SK-N-SH (cell line): ENCODE measurements around the gene ALDOB. TPM values are rescaled to one million over a fixed set of nuclear protein-coding genes. Genes with fewer than 3 reads are reported as not detected.
A peak's percentile ranks its signal among the peaks of the same experiment; 100 is the strongest.

Experiments
- CTCF ChIA-PET: fragments of 300-600, 350-600 bp; formaldehyde crosslinking; extraction: SDS; loops from one replicate; lab custom pipeline; 2021; lab: Yijun Ruan, JAX
- POLR2A ChIA-PET: fragments of 350-600 bp; sonication (Branson Sonifier 250); formaldehyde crosslinking; extraction: SDS; loops from one replicate; lab custom pipeline; 2020; ENCODE audit warnings: antibody characterized with exemption, inconsistent platforms; lab: Yijun Ruan, JAX
- DNase-seq: peaks from one replicate; pipeline ENCODE4 v3.0.0; 2012
- H2AFZ ChIP-seq: fragments of 200-600 bp; sonication (generic); 2 replicates; pipeline ENCODE4 v1.8.1; 2016; ENCODE audit warnings: antibody characterized with exemption, mild to moderate bottlenecking, low read depth
- H3F3A ChIP-seq: fragments of 200-600 bp; sonication (generic); replicated peaks from 2 replicates; pipeline ENCODE3; 2016; ENCODE audit warnings: antibody characterized with exemption, mild to moderate bottlenecking; ENCODE audit not compliant: insufficient read depth
- H3K27ac ChIP-seq, 2 experiments: fragments of 200-500 bp in 1 of 2; fragments of 200-600 bp in 1 of 2; sonication (Bioruptor generic) in 1 of 2; sonication (generic), shearing (Covaris generic) in 1 of 2; 2 replicates each; pipeline versions ENCODE4 v1.5.1 to v1.6.1; 2014 to 2016; ENCODE audit warnings: low read depth in 2 of 2, inconsistent platforms in 1 of 2, low read length in 1 of 2, mild to moderate bottlenecking in 1 of 2, mixed read lengths in 1 of 2
- H3K27me3 ChIP-seq: fragments of 200-600 bp; sonication (generic), shearing (Covaris generic); 2 replicates; pipeline ENCODE4 v1.6.1; 2016; ENCODE audit warnings: mixed run types; ENCODE audit not compliant: insufficient read depth
- H3K36me3 ChIP-seq, 2 experiments: fragments of 200-500 bp in 1 of 2; fragments of 200-600 bp in 1 of 2; sonication (Bioruptor generic) in 1 of 2; sonication (generic) in 1 of 2; replicated peaks in 1 of 2; 2 replicates each; pipeline versions ENCODE3 to v1.5.1; 2014 to 2016; ENCODE audit warnings: low read length in 1 of 2, mild to moderate bottlenecking in 1 of 2; ENCODE audit not compliant: insufficient read depth in 2 of 2, control insufficient read depth in 1 of 2
- H3K4me1 ChIP-seq, 2 experiments: fragments of 200-500 bp in 1 of 2; fragments of 200-600 bp in 1 of 2; sonication (Bioruptor generic) in 1 of 2; sonication (generic), shearing (Covaris generic) in 1 of 2; 2 replicates each; pipeline versions ENCODE4 v1.5.1 to v1.6.1; 2014 to 2016; ENCODE audit warnings: low read depth in 1 of 2, low read length in 1 of 2, mixed run types in 1 of 2; ENCODE audit not compliant: insufficient read depth in 2 of 2, control insufficient read depth in 1 of 2
- H3K4me2 ChIP-seq: fragments of 200-600 bp; sonication (generic), shearing (Covaris generic); 2 replicates; pipeline ENCODE4 v1.6.1; 2017; ENCODE audit warnings: mixed run types
- H3K4me3 ChIP-seq, 2 experiments: fragments of 200-500 bp in 1 of 2; fragments of 200-600 bp in 1 of 2; sonication (Bioruptor generic) in 1 of 2; sonication (generic), shearing (Covaris generic) in 1 of 2; 2 replicates each; pipeline versions ENCODE4 v1.5.1 to v1.8.1; 2014 to 2016; ENCODE audit warnings: low read depth in 2 of 2, inconsistent platforms in 1 of 2, low read length in 1 of 2, mild to moderate bottlenecking in 1 of 2, mixed read lengths in 1 of 2, moderate library complexity in 1 of 2
- H3K79me2 ChIP-seq: fragments of 200-600 bp; sonication (generic); 2 replicates; pipeline ENCODE4 v1.8.1; 2017; ENCODE audit warnings: mild to moderate bottlenecking; ENCODE audit not compliant: insufficient read depth
- H3K9ac ChIP-seq: fragments of 200-600 bp; sonication (generic); 2 replicates; pipeline ENCODE4 v1.6.1; 2017; ENCODE audit warnings: mixed run types
- H3K9me2 ChIP-seq: fragments of 200-600 bp; sonication (generic); 2 replicates; pipeline ENCODE4 v1.6.1; 2017; ENCODE audit warnings: mixed run types
- H3K9me3 ChIP-seq: fragments of 200-600 bp; sonication (generic); 2 replicates; pipeline ENCODE4 v1.6.1; 2017; ENCODE audit warnings: mixed run types, mild to moderate bottlenecking, moderate library complexity
- H4K20me1 ChIP-seq: fragments of 200-600 bp; sonication (generic); 2 replicates; pipeline ENCODE4 v1.6.1; 2017; ENCODE audit warnings: mild to moderate bottlenecking, mixed run types; ENCODE audit not compliant: insufficient read depth
- CHD2 ChIP-seq: fragments of 150-350 bp; IDR thresholded peaks from 2 replicates; pipeline ENCODE4 v1.6.1; 2018; ENCODE audit warnings: low read length; ENCODE audit not compliant: partially characterized antibody
- CTCF ChIP-seq: fragments of 200-600 bp; sonication (generic); IDR thresholded peaks from 2 replicates; pipeline ENCODE4 v1.6.1; 2017; ENCODE audit warnings: antibody characterized with exemption, mild to moderate bottlenecking, moderate library complexity
- FOSL2 ChIP-seq: IDR thresholded peaks from 2 replicates; pipeline ENCODE4 v1.4.0; 2012; ENCODE audit warnings: low read depth, mild to moderate bottlenecking, moderate library complexity, borderline replicate concordance
- RAD21 ChIP-seq: IDR thresholded peaks from 2 replicates; pipeline ENCODE4 v1.6.1; 2012; ENCODE audit warnings: mild to moderate bottlenecking, low read length
- SIN3A ChIP-seq: IDR thresholded peaks from 2 replicates; pipeline ENCODE4 v1.6.1; 2012; ENCODE audit warnings: low read depth, mild to moderate bottlenecking, low read length, moderate library complexity, borderline replicate concordance
- SMC3 ChIP-seq: IDR thresholded peaks from 2 replicates; pipeline ENCODE4 v1.6.1; 2012; ENCODE audit warnings: low read depth, low read length, improper control_type of control experiment
- TEAD4 ChIP-seq: IDR thresholded peaks from 2 replicates; pipeline ENCODE4 v1.4.0; 2012; ENCODE audit warnings: mild to moderate bottlenecking, borderline replicate concordance; ENCODE audit not compliant: insufficient read depth
- USF1 ChIP-seq: IDR thresholded peaks from 2 replicates; pipeline ENCODE4 v1.4.0; 2012; ENCODE audit warnings: low read depth, borderline replicate concordance
- WGBS: methylation state at CpG from one replicate; pipeline ENCODE4 v1.1.6; 2017; ENCODE audit warnings: low lambda C conversion rate; 5-methylcytosine and 5-hydroxymethylcytosine counted together
- polyA plus RNA-seq, 3 experiments: library from polyadenylated mRNA; depleted of rRNA; stranded (reverse); fragments of >200 nt; gene quantifications; 2 replicates each; pipeline ENCODE4 v1.2.3, GENCODE V29; 2012

ALDOB gene
- polyA plus RNA-seq, 1 of the 3 experiments (the other 2 are of a cell fraction) = not detected

GRCh38 chr9:101458963-101459631 is 23.5 kb upstream of the ALDOB start:
- no peaks in the 10 kb centered on the region for H4K20me1 ChIP-seq
- no peaks in the 10 kb centered on the region for H3K79me2 ChIP-seq
- H2AFZ ChIP-seq = no peak overlapping the region
- TF ChIP-seq SMC3 = peak; percentile 82
- peak; percentile 96 for TF ChIP-seq RAD21
- TF ChIP-seq USF1 = no peak
- TF ChIP-seq CHD2 = no peak
- peak; percentile 86 for TF ChIP-seq CTCF
- no peak for TF ChIP-seq FOSL2
- no peak for TF ChIP-seq SIN3A
- H3K9me2 ChIP-seq = no peaks in the 10 kb centered on the region
- H3K9ac ChIP-seq = no peak overlapping the region
- no peaks in the 10 kb centered on the region for H3K9me3 ChIP-seq
- no peaks in the 10 kb centered on the region for H3K27me3 ChIP-seq
- H3K4me3 ChIP-seq = peak overlapping the region in 1 of 2 experiments; percentile 4; a peak in 1 of 4 replicates
- peaks cover 2% of the 10 kb centered on the region for H3F3A ChIP-seq
- no peak overlapping the region for H3K4me2 ChIP-seq
- WGBS = 29% methylated on average over 9 of the region's 9 CpGs
- H3K27ac ChIP-seq = no peak overlapping the region
- ChIA-PET CTCF (interaction anchor here (0.6 to 10.6 kb wide), 42 partner anchors 10 to 267 kb away, joined by 3 to 363 read pairs (median 5); partner anchors contain the start of genes MRPL50, RNF20 and ZNF189), POLR2A (interaction anchor here (1.0 to 1.1 kb wide), 2 partner anchors 28 to 70 kb away, joined by 3 to 7 read pairs; a partner anchor contains a TSS)
- DNase-seq = peak; percentile 76
- no peaks in the 10 kb centered on the region for H3K36me3 ChIP-seq
- H3K4me1 ChIP-seq = no peaks in the 10 kb centered on the region

GRCh38 chr9:101457003-101457402 is 21.4 kb upstream of the ALDOB start:
- Histone ChIP-seq H3F3A (no peaks in the 10 kb centered on the region), H3K4me3 (no peak overlapping the region), H2AFZ (no peak overlapping the region), H3K27ac (no peak overlapping the region), H3K4me2 (no peak overlapping the region), H3K4me1 (no peaks in the 10 kb centered on the region), H3K79me2 (no peaks in the 10 kb centered on the region), H3K36me3 (no peaks in the 10 kb centered on the region), H3K9me3 (no peaks in the 10 kb centered on the region), H3K9me2 (no peaks in the 10 kb centered on the region), H4K20me1 (no peaks in the 10 kb centered on the region)
- no peak for DNase-seq
- 38% methylated on average over 3 of the region's 3 CpGs for WGBS
- CTCF ChIA-PET = interaction anchor here (0.7 to 10.6 kb wide), 5 partner anchors 14 to 71 kb away, joined by 3 to 363 read pairs (median 97); partner anchors contain the start of gene RNF20
- TF ChIP-seq TEAD4 = no peak
- 0 out of 2 replicates have a peak, but pooled peaks have one; percentile 14 for TF ChIP-seq RAD21
- TF ChIP-seq, all 33 proteins: peak for 1
- Histone ChIP-seq H3K27me3 (no peaks in the 10 kb centered on the region), H3K9ac (no peak overlapping the region)
- POLR2A ChIA-PET = no interaction called here
